Skin of body (tissue), 2 donors: ENCODE data around the gene APAF1. TPM values are rescaled to one million over a fixed set of nuclear protein-coding genes. Genes with fewer than 3 reads are reported as not detected.
"Not testable (repeated sequence)": the region's sequence is repeated elsewhere in the genome, so short reads cannot be mapped to it uniquely, and the experiment has no call there.

ENCODE experiments used
- DNase-seq: peaks from one replicate; lab custom pipeline; 2025; lab: John Stamatoyannopoulos, UW
- total RNA-seq: library from RNA; depleted of rRNA; stranded (reverse); fragments of >200 nt; gene quantifications from one replicate; pipeline ENCODE4 v1.2.3, GENCODE V29; 2014

The APAF1 gene, protein sequence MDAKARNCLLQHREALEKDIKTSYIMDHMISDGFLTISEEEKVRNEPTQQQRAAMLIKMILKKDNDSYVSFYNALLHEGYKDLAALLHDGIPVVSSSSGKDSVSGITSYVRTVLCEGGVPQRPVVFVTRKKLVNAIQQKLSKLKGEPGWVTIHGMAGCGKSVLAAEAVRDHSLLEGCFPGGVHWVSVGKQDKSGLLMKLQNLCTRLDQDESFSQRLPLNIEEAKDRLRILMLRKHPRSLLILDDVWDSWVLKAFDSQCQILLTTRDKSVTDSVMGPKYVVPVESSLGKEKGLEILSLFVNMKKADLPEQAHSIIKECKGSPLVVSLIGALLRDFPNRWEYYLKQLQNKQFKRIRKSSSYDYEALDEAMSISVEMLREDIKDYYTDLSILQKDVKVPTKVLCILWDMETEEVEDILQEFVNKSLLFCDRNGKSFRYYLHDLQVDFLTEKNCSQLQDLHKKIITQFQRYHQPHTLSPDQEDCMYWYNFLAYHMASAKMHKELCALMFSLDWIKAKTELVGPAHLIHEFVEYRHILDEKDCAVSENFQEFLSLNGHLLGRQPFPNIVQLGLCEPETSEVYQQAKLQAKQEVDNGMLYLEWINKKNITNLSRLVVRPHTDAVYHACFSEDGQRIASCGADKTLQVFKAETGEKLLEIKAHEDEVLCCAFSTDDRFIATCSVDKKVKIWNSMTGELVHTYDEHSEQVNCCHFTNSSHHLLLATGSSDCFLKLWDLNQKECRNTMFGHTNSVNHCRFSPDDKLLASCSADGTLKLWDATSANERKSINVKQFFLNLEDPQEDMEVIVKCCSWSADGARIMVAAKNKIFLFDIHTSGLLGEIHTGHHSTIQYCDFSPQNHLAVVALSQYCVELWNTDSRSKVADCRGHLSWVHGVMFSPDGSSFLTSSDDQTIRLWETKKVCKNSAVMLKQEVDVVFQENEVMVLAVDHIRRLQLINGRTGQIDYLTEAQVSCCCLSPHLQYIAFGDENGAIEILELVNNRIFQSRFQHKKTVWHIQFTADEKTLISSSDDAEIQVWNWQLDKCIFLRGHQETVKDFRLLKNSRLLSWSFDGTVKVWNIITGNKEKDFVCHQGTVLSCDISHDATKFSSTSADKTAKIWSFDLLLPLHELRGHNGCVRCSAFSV (N-terminal part only)
- 32.0 TPM for total RNA-seq

GRCh38 chr12:98644712-98645571, at the start of gene APAF1, which contains the start of gene IKBIP:
APAF1 (plus strand) TSS chr12:98645290; CDS start chr12:98648360, 3,070 bp downstream.
IKBIP (minus strand) TSS chr12:98644788; CDS start chr12:98644701, 87 bp downstream.
- peak; percentile 97 for DNase-seq

GRCh38 chr12:98597313-98597712, 47.8 kb upstream of the APAF1 start:
- DNase-seq, result not testable (repeated sequence)

DNA sequence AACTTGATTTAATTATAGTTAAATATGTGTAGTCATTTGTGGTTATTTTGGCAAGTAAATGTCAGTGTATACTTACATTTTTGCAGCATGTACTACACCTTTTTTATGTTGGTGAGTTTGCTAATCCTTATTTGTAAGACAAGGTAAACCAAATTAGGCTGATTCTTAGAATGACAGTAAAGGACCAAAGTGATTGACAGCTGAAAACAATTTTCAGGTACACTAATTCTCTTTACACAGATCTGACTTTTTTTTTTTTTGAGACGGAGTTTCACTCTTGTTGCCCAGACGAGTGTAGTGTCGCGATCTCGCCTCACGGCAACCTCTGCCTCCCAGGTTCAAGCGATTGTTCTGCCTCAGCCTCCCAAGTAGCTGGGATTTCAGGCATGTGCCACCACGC, 43.2 kb upstream of the APAF1 start:
- no peak for DNase-seq

GRCh38 chr12:98606359-98606988, 38.6 kb upstream of the APAF1 start:
- no peak for DNase-seq

- no peak for DNase-seq
Measured at GRCh38 chr12:98610596-98610995, 34.5 kb upstream of the APAF1 start.

- DNase-seq, result no peak
Measured at GRCh38 chr12:98612696-98613334, 32.3 kb upstream of the APAF1 start.

- DNase-seq, result no peak
Measured at GRCh38 chr12:98618952-98619351, 26.1 kb upstream of the APAF1 start.

DNA sequence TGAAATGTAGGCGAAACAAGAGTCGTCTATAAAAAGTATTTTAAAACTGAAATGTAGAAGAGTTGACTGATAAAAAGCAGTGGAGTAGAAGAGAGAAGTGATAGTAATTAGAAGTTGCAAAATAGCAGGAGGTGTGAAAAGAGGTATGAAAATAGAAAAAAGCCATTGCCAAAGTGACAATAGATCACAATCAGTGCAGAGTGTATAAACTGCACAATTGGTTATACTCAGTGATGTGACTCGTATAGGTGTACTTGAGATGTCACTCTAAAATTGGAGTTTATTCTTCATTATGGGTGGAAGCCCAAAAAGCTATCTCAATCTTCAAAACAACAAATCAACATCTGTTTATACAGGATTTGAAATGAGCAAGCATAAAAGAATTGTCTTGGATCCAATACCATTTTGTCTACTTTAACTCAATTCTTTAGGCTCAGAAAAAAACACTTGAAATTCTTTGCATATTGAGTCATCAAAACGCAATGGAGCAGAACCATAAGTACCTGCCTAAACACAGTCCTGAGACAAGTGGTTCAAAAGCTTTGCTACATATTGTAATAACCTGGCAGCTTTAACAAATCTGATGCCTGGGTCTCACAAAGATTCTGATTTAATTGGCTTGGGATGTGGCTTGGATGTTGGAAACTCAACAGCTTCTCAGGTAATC, 9.3 kb upstream of the APAF1 start:
- no peak for DNase-seq

DNA sequence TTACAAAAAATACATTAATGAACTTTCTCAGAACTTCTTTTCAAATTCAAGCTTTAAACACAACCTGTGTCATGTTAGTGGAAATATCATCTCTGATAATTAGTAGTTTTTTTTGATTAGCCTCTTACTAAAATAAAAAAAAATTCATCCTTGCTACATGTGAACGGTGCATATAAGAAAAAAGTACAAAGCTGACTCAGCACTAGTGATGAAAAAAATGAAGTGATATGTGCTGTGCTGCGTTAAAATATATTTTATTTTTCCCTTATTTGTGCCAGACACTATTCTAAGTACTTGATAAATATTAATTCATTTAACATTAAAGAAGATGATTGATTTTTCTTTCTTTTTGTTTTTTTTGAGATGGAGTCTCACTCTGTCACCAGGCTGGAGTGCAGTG, 8.0 kb upstream of the APAF1 start:
- DNase-seq, result no peak

DNA sequence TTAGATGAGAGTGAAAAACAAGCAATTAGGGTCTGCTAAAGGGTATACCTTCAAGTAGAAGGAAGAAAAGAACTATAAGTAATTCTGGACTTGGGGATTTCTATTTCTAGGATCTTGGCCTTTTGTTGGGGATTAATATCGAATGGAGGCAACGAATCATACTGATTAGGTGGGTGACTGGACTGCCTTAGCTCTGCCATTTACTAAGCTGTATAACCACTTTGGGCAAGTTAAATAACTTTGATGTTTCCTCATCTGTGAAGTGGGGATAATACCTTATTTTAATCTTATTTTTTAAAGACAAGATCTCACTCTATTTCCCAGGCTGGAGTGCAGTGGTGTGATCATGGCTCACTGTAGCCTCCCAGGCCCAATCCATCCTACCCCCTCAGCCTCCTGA, 7.1 kb upstream of the APAF1 start:
- DNase-seq, result no peak

DNA sequence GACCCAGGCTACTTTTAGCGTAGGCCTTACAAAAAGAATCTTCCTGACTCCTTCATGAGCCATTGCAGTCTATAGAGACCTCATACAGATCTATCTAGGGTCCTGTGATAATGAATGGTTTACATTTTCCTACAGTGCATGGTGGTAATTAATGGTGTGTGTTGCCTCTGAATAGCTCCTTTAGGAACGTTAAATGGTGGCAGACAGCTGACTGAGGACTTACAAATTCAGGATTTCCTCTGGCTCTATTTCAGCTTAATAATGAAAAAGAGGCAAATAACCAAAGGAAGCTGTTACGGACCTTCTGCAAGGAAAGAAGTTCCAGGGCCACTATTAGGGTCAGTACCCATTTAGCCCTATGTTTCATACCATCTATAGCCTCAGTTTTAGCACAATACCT, 5.6 kb upstream of the APAF1 start:
- DNase-seq, result no peak

DNA sequence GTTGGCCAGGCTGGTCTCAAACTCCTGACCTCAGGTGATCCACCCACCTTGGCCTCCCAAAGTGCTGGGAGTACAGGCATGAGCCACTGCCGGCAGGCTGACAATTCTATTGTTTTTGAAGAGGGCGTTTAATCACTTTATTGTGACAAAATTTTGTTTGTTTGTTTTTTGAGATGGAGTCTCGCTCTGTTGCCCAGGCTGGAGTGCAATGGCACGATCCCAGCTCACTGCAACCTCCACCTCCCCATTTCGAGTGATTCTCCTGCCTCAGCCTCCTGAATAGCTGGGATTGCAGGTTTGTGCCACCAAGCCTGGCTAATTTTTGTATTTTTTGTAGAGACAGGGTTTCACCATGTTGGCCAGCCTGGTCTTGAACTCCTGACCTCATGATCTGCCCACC, 2.3 kb upstream of the APAF1 start:
- not testable (repeated sequence) for DNase-seq

DNA sequence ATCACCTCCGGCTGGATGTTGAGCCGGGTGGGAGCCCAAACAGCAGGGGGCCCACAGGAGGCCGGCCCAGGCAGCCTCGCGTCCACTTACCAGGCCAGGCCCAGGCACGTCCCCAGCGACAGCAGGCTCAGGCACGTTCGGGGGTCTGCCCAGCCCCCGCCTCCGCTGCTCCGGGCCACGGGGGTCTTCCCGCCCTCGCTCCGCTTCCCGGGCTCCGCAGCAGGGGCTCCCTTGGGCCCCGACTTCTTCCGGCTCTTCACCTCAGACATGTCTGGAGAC, 718 bp upstream of the APAF1 start:
- DNase-seq, result peak; percentile 53

GRCh38 chr12:98645572-98646067, 530 bp downstream of the APAF1 start:
- DNase-seq, result peak; percentile 2

DNA sequence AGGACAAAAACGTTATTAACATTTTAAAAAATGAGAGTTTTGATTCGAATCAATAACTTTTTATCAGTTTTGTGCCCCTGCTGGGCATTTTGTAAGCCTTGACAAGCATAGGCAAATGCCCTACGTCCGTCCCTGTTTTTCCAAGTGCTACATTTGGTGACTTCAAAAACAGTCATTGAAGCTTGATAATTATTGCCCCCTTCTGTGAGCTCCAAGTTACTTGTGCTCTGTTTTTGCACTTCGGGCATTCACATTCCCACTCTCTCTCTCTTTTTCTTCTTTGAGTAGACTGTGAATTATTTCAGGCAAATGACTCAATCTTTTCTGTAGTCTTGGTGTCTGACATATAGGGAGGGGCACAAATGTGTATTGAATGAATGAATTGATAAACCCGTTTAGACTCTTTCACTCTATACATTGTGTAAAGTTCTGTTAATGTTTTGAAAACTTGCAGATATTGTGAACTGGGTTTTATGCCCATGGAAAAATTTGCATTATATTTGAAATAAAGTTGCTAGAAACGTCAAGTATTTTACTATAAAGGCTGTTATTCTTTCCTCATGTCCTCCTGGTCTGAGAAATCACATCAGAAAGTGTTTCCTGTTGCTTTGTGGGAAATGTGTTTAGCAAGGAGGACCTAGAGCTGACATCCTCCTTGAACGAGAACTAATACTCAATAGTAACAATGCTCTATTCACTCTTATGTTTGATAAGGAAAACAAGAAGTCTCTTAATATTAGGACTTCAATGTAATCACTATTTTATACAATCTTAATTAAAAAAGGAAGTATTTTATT, 1.4 kb downstream of the APAF1 start:
- peak; percentile 8 for DNase-seq

- DNase-seq, result no peak
Measured at GRCh38 chr12:98651328-98651727, 6.2 kb downstream of the APAF1 start.

GRCh38 chr12:98653866-98654493, 8.9 kb downstream of the APAF1 start:
- DNase-seq, result peak; percentile 45
